ENCODE data around the gene TOE1.

Gene TOE1

GRCh38 chr1:45302505-45303150 lies 37.3 kb upstream of the TOE1 start:
- TF ChIP-seq CTCF (IDR thresholded peaks at IDR 0.05; ENCODE audit: low read depth, low read length): no peak

GRCh38 chr1:45303520-45304310 lies 36.3 kb upstream of the TOE1 start:
- TF ChIP-seq CTCF (IDR thresholded peaks at IDR 0.05; ENCODE audit: low read depth, low read length): peak; percentile 63
- peak; percentile 96 for DNase-seq (ENCODE audit: extremely low read depth, low read depth)

More at GRCh38 chr1:45302505-45303150, 37.3 kb upstream of the TOE1 start:
- no peak for DNase-seq (ENCODE audit: extremely low read depth, low read depth)

GRCh38 chr1:45304311-45305081 lies 35.5 kb upstream of the TOE1 start:
- no peak for DNase-seq (ENCODE audit: extremely low read depth, low read depth)
- no peak for TF ChIP-seq CTCF (IDR thresholded peaks at IDR 0.05; ENCODE audit: low read depth, low read length)

- TF ChIP-seq CTCF (IDR thresholded peaks at IDR 0.05; ENCODE audit: low read depth, low read length): no peak
- no peak for DNase-seq (ENCODE audit: extremely low read depth, low read depth)
Measured at GRCh38 chr1:45305231-45305630, 34.7 kb upstream of the TOE1 start.

GRCh38 chr1:45306319-45306718 lies 33.7 kb upstream of the TOE1 start:
- no peak for TF ChIP-seq CTCF (IDR thresholded peaks at IDR 0.05; ENCODE audit: low read depth, low read length)

GRCh38 chr1:45306905-45307304 lies 33.1 kb upstream of the TOE1 start:
- DNase-seq (ENCODE audit: extremely low read depth, low read depth): no peak
- TF ChIP-seq CTCF (IDR thresholded peaks at IDR 0.05; ENCODE audit: low read depth, low read length): no peak

More at GRCh38 chr1:45306319-45306718, 33.7 kb upstream of the TOE1 start:
- no peak for DNase-seq (ENCODE audit: extremely low read depth, low read depth)

Data from AG09319 (cell line).